ENCODE results near the gene MPHOSPH10.

The MPHOSPH10 gene

GRCh38 chr2:71155846-71156245 is 25.4 kb downstream of the MPHOSPH10 start:
- no peak overlapping the region for H3K4me3 ChIP-seq (ENCODE audit: low read length)
- DNase-seq, result no peak
- no peaks in the 10 kb centered on the region for H3K79me2 ChIP-seq (ENCODE audit: low read length)
- no peaks in the 10 kb centered on the region for H3K9me3 ChIP-seq (replicated peaks; ENCODE audit: insufficient read depth, low read length)
- H3F3A ChIP-seq (ENCODE audit: insufficient read depth, low read length), result no peaks in the 10 kb centered on the region
- no peaks in the 10 kb centered on the region for H3K4me1 ChIP-seq (ENCODE audit: low read length)
- H3K9ac ChIP-seq (ENCODE audit: low read length), result no peak overlapping the region
- H3K9me2 ChIP-seq (replicated peaks; ENCODE audit: insufficient read depth, low read length), result no peaks in the 10 kb centered on the region
- no peaks in the 10 kb centered on the region for H4K20me1 ChIP-seq (ENCODE audit: insufficient read depth, low read length)
- no peak overlapping the region for H2AFZ ChIP-seq (ENCODE audit: low read length)
- no peak overlapping the region for H3K27ac ChIP-seq (ENCODE audit: low read length)
- TF ChIP-seq EZH2 (optimal IDR thresholded peaks at IDR 0.05; ENCODE audit: low read depth, low read length), result no peak
- H3K36me3 ChIP-seq (replicated peaks; ENCODE audit: insufficient read depth, low read length), result no peaks in the 10 kb centered on the region
- 0 out of 2 replicates have a peak, but pooled peaks cover 4% of the 10 kb centered on the region for H3K27me3 ChIP-seq (replicated peaks; ENCODE audit: insufficient read depth, low read length)
- no peak overlapping the region for H3K4me2 ChIP-seq (ENCODE audit: low read depth, low read length)

GRCh38 chr2:71156573-71156972 is 26.1 kb downstream of the MPHOSPH10 start:
- DNase-seq, result peak; percentile 19
- H3K79me2 ChIP-seq (ENCODE audit: low read length), result no peaks in the 10 kb centered on the region
- H3K9ac ChIP-seq (ENCODE audit: low read length), result no peak overlapping the region
- 0 out of 2 replicates have a peak, but pooled peaks cover 4% of the 10 kb centered on the region for H3K27me3 ChIP-seq (replicated peaks; ENCODE audit: insufficient read depth, low read length)
- no peak overlapping the region for H3K27ac ChIP-seq (ENCODE audit: low read length)
- peak overlapping the region; percentile 9; the same call in 1 of the 2 replicates for H2AFZ ChIP-seq (ENCODE audit: low read length)
- no peaks in the 10 kb centered on the region for H3K9me2 ChIP-seq (replicated peaks; ENCODE audit: insufficient read depth, low read length)
- H3K4me1 ChIP-seq (ENCODE audit: low read length), result no peaks in the 10 kb centered on the region
- H4K20me1 ChIP-seq (ENCODE audit: insufficient read depth, low read length), result no peaks in the 10 kb centered on the region
- H3K4me2 ChIP-seq (ENCODE audit: low read depth, low read length), result peak overlapping the region; percentile 19
- no peaks in the 10 kb centered on the region for H3K36me3 ChIP-seq (replicated peaks; ENCODE audit: insufficient read depth, low read length)
- TF ChIP-seq EZH2phosphoT487 (IDR thresholded peaks at IDR 0.05; ENCODE audit: low read length) (no peak), CTCF (IDR thresholded peaks at IDR 0.05; ENCODE audit: low read length) (no peak), EZH2 (optimal IDR thresholded peaks at IDR 0.05; ENCODE audit: low read depth, low read length) (no peak)
- H3F3A ChIP-seq (ENCODE audit: insufficient read depth, low read length), result no peaks in the 10 kb centered on the region
- no peaks in the 10 kb centered on the region for H3K9me3 ChIP-seq (replicated peaks; ENCODE audit: insufficient read depth, low read length)
- no peak overlapping the region for H3K4me3 ChIP-seq (ENCODE audit: low read length)

- DNase-seq, result peak; percentile 40
- H3K9me2 ChIP-seq (replicated peaks; ENCODE audit: insufficient read depth, low read length), result no peaks in the 10 kb centered on the region
- H3K9me3 ChIP-seq (replicated peaks; ENCODE audit: insufficient read depth, low read length), result no peaks in the 10 kb centered on the region
- no peaks in the 10 kb centered on the region for H4K20me1 ChIP-seq (ENCODE audit: insufficient read depth, low read length)
- H3K27me3 ChIP-seq (replicated peaks; ENCODE audit: insufficient read depth, low read length), result 0 out of 2 replicates have a peak, but pooled peaks cover 4% of the 10 kb centered on the region
- TF ChIP-seq EZH2 (optimal IDR thresholded peaks at IDR 0.05; ENCODE audit: low read depth, low read length) (no peak), CTCF (IDR thresholded peaks at IDR 0.05; ENCODE audit: low read length) (peak; percentile 71), EZH2phosphoT487 (IDR thresholded peaks at IDR 0.05; ENCODE audit: low read length) (no peak)
- H3K4me2 ChIP-seq (ENCODE audit: low read depth, low read length), result peak overlapping the region; percentile 19
- H3K27ac ChIP-seq (ENCODE audit: low read length), result no peak overlapping the region
- H3K4me1 ChIP-seq (ENCODE audit: low read length), result no peaks in the 10 kb centered on the region
- no peaks in the 10 kb centered on the region for H3K36me3 ChIP-seq (replicated peaks; ENCODE audit: insufficient read depth, low read length)
- H3K79me2 ChIP-seq (ENCODE audit: low read length), result no peaks in the 10 kb centered on the region
- no peak overlapping the region for H3K9ac ChIP-seq (ENCODE audit: low read length)
- peak overlapping the region; percentile 9; the same call in 1 of the 2 replicates for H2AFZ ChIP-seq (ENCODE audit: low read length)
- H3F3A ChIP-seq (ENCODE audit: insufficient read depth, low read length), result no peaks in the 10 kb centered on the region
- H3K4me3 ChIP-seq (ENCODE audit: low read length), result no peak overlapping the region
Measured at GRCh38 chr2:71157124-71157793, 26.8 kb downstream of the MPHOSPH10 start.

- no peak overlapping the region for H3K4me2 ChIP-seq (ENCODE audit: low read depth, low read length)
- no peaks in the 10 kb centered on the region for H3K79me2 ChIP-seq (ENCODE audit: low read length)
- TF ChIP-seq EZH2phosphoT487 (IDR thresholded peaks at IDR 0.05; ENCODE audit: low read length), result no peak
- TF ChIP-seq EZH2 (optimal IDR thresholded peaks at IDR 0.05; ENCODE audit: low read depth, low read length), result no peak
- TF ChIP-seq CTCF (IDR thresholded peaks at IDR 0.05; ENCODE audit: low read length), result no peak
- no peak overlapping the region for H3K4me3 ChIP-seq (ENCODE audit: low read length)
- H3K36me3 ChIP-seq (replicated peaks; ENCODE audit: insufficient read depth, low read length), result no peaks in the 10 kb centered on the region
- H3K9ac ChIP-seq (ENCODE audit: low read length), result no peak overlapping the region
- no peak overlapping the region for H2AFZ ChIP-seq (ENCODE audit: low read length)
- DNase-seq, result no peak
- H3K9me3 ChIP-seq (replicated peaks; ENCODE audit: insufficient read depth, low read length), result no peaks in the 10 kb centered on the region
- no peaks in the 10 kb centered on the region for H3K27me3 ChIP-seq (replicated peaks; ENCODE audit: insufficient read depth, low read length)
- H4K20me1 ChIP-seq (ENCODE audit: insufficient read depth, low read length), result no peaks in the 10 kb centered on the region
- no peaks in the 10 kb centered on the region for H3K9me2 ChIP-seq (replicated peaks; ENCODE audit: insufficient read depth, low read length)
- H3K4me1 ChIP-seq (ENCODE audit: low read length), result no peaks in the 10 kb centered on the region
- H3K27ac ChIP-seq (ENCODE audit: low read length), result no peak overlapping the region
- H3F3A ChIP-seq (ENCODE audit: insufficient read depth, low read length), result no peaks in the 10 kb centered on the region
Measured at GRCh38 chr2:71166812-71167211, 36.4 kb downstream of the MPHOSPH10 start.
